HEK293 (cell line): ENCODE data around the gene TRMT13.

Experiments
- CTCF ChIA-PET: fragments of 350-600 bp; formaldehyde crosslinking; extraction: SDS; loops from one replicate; lab custom pipeline; 2021; ENCODE audit warnings: antibody characterized with exemption; lab: Yijun Ruan, JAX
- POLR2A ChIA-PET: fragments of 300-600 bp; formaldehyde crosslinking; extraction: SDS; loops from one replicate; lab custom pipeline; 2020; ENCODE audit warnings: antibody characterized with exemption, inconsistent platforms; lab: Yijun Ruan, JAX
- H3K27ac ChIP-seq: fragments of 200-500 bp; sonication (Bioruptor generic); 2 replicates; pipeline ENCODE4 v1.5.1; 2014; ENCODE audit warnings: low read depth, low read length, control low read depth, inconsistent platforms; ENCODE audit errors: extremely low read depth
- H3K36me3 ChIP-seq, 2 experiments: fragments of 200-500 bp in 1 of 2; sonication (Bioruptor generic) in 1 of 2; 1 replicate in 1 of 2; 2 replicates in 1 of 2; pipeline ENCODE4 v1.5.1; 2014 to 2017; ENCODE audit warnings: inconsistent platforms in 2 of 2, low read length in 2 of 2; ENCODE audit not compliant: control insufficient read depth in 2 of 2, insufficient read depth in 1 of 2
- H3K4me1 ChIP-seq: fragments of 200-500 bp; sonication (Bioruptor generic); 2 replicates; pipeline ENCODE4 v1.5.1; 2014; ENCODE audit warnings: mild to moderate bottlenecking, low read length, inconsistent platforms; ENCODE audit not compliant: control insufficient read depth, insufficient read depth
- H3K4me3 ChIP-seq: 2 replicates; pipeline ENCODE4 v1.5.1; 2011; ENCODE audit warnings: low read depth, mild to moderate bottlenecking, control low read depth, low read length, moderate library complexity
- H3K9me3 ChIP-seq: fragments of 200-500 bp; sonication (Bioruptor generic); 2 replicates; pipeline ENCODE4 v1.5.1; 2014; ENCODE audit warnings: low read depth, low read length, inconsistent platforms; ENCODE audit not compliant: control insufficient read depth, insufficient read depth
- FEZF1 ChIP-seq: fragments of 450-650 bp; formaldehyde crosslinking; IDR thresholded peaks from 2 replicates; pipeline ENCODE4 v1.5.1; 2016; ENCODE audit warnings: missing biosample characterization, missing genetic modification characterization
- GLIS1 ChIP-seq: fragments of 450-650 bp; formaldehyde crosslinking; IDR thresholded peaks from 2 replicates; pipeline ENCODE4 v1.5.1; 2016; ENCODE audit warnings: missing biosample characterization, missing genetic modification characterization
- GLIS2 ChIP-seq: fragments of 450-650 bp; formaldehyde crosslinking; IDR thresholded peaks from 2 replicates; pipeline ENCODE4 v1.5.1; 2016; ENCODE audit warnings: missing biosample characterization, missing genetic modification characterization
- IKZF3 ChIP-seq: fragments of 450-650 bp; IDR thresholded peaks from 2 replicates; pipeline ENCODE4 v1.5.0; 2018; ENCODE audit warnings: missing biosample characterization, mild to moderate bottlenecking, missing genetic modification characterization, moderate library complexity
- KLF8 ChIP-seq: fragments of 450-650 bp; formaldehyde crosslinking; IDR thresholded peaks from 2 replicates; pipeline ENCODE4 v1.5.1; 2016; ENCODE audit warnings: missing biosample characterization, missing genetic modification characterization
- MYNN ChIP-seq: fragments of 450-650 bp; formaldehyde crosslinking; IDR thresholded peaks from 2 replicates; pipeline ENCODE4 v1.5.1; 2016; ENCODE audit warnings: missing biosample characterization, missing genetic modification characterization, borderline replicate concordance
- OVOL3 ChIP-seq: fragments of 450-650 bp; formaldehyde crosslinking; IDR thresholded peaks from 2 replicates; pipeline ENCODE4 v1.5.1; 2016; ENCODE audit warnings: missing biosample characterization, missing genetic modification characterization
- SCRT1 ChIP-seq: fragments of 450-650 bp; formaldehyde crosslinking; IDR thresholded peaks from 2 replicates; pipeline ENCODE4 v1.5.1; 2016; ENCODE audit warnings: missing biosample characterization, missing genetic modification characterization, borderline replicate concordance
- ZBTB17 ChIP-seq: fragments of 450-650 bp; formaldehyde crosslinking; IDR thresholded peaks from 2 replicates; pipeline ENCODE4 v1.5.1; 2016; ENCODE audit warnings: missing biosample characterization, missing genetic modification characterization
- ZEB2 ChIP-seq: fragments of 450-650 bp; formaldehyde crosslinking; IDR thresholded peaks from 2 replicates; pipeline ENCODE4 v1.5.1; 2016; ENCODE audit warnings: missing biosample characterization, missing genetic modification characterization
- ZNF16 ChIP-seq: fragments of 450-650 bp; formaldehyde crosslinking; IDR thresholded peaks from 2 replicates; pipeline ENCODE4 v1.5.1; 2016; ENCODE audit warnings: low read depth, missing biosample characterization, missing genetic modification characterization
- ZNF184 ChIP-seq: fragments of 450-650 bp; IDR thresholded peaks from 2 replicates; pipeline ENCODE4 v1.5.1; 2018; ENCODE audit warnings: missing biosample characterization, mild to moderate bottlenecking, missing genetic modification characterization
- ZNF211 ChIP-seq: fragments of 450-650 bp; formaldehyde crosslinking; IDR thresholded peaks from 2 replicates; pipeline ENCODE4 v1.5.1; 2016; ENCODE audit warnings: low read depth, missing biosample characterization, missing genetic modification characterization
- ZNF266 ChIP-seq: fragments of 450-650 bp; formaldehyde crosslinking; IDR thresholded peaks from 2 replicates; pipeline ENCODE4 v1.5.1; 2016; ENCODE audit warnings: missing biosample characterization, missing genetic modification characterization, low read depth
- ZNF335 ChIP-seq: fragments of 450-650 bp; formaldehyde crosslinking; conservative IDR thresholded peaks from 2 replicates; pipeline ENCODE4 v1.5.1; 2016; ENCODE audit warnings: missing biosample characterization, missing genetic modification characterization
- ZNF350 ChIP-seq: fragments of 450-650 bp; formaldehyde crosslinking; IDR thresholded peaks from 2 replicates; pipeline ENCODE4 v1.5.0; 2017; ENCODE audit warnings: missing biosample characterization, mild to moderate bottlenecking, missing genetic modification characterization
- ZNF366 ChIP-seq: fragments of 450-650 bp; formaldehyde crosslinking; conservative IDR thresholded peaks from 2 replicates; pipeline ENCODE4 v1.5.1; 2016; ENCODE audit warnings: missing biosample characterization, missing genetic modification characterization
- ZNF423 ChIP-seq: fragments of 450-650 bp; formaldehyde crosslinking; IDR thresholded peaks from 2 replicates; pipeline ENCODE4 v1.5.1; 2016; ENCODE audit warnings: missing biosample characterization, missing genetic modification characterization
- ZNF514 ChIP-seq: fragments of 450-650 bp; formaldehyde crosslinking; IDR thresholded peaks from 2 replicates; pipeline ENCODE4 v1.5.1; 2016; ENCODE audit warnings: missing biosample characterization, missing genetic modification characterization
- ZNF596 ChIP-seq: fragments of 450-650 bp; IDR thresholded peaks from 2 replicates; pipeline ENCODE4 v1.5.0; 2018; ENCODE audit warnings: missing biosample characterization, mild to moderate bottlenecking, missing genetic modification characterization, moderate library complexity
- ZNF843 ChIP-seq: fragments of 450-650 bp; formaldehyde crosslinking; IDR thresholded peaks from 2 replicates; pipeline ENCODE4 v1.5.1; 2016; ENCODE audit warnings: missing biosample characterization, missing genetic modification characterization
- ZXDB ChIP-seq: fragments of 450-650 bp; formaldehyde crosslinking; IDR thresholded peaks from 2 replicates; pipeline ENCODE4 v1.5.1; 2016; ENCODE audit warnings: missing biosample characterization, missing genetic modification characterization
- TF ChIP-seq, protein P1 (sequence below): fragments of 450-650 bp; formaldehyde crosslinking; IDR thresholded peaks from 2 replicates; pipeline ENCODE4 v1.5.1; 2017; ENCODE audit warnings: missing biosample characterization, missing genetic modification characterization
- TF ChIP-seq, protein P2 (sequence below): fragments of 450-650 bp; IDR thresholded peaks from 2 replicates; pipeline ENCODE4 v1.5.1; 2018; ENCODE audit warnings: missing biosample characterization, mild to moderate bottlenecking, missing genetic modification characterization
- TF ChIP-seq, protein P3 (sequence below): fragments of 450-650 bp; formaldehyde crosslinking; IDR thresholded peaks from 2 replicates; pipeline ENCODE4 v1.5.1; 2016; ENCODE audit warnings: missing biosample characterization, missing genetic modification characterization
- TF ChIP-seq, protein P4 (sequence below): fragments of 450-650 bp; formaldehyde crosslinking; IDR thresholded peaks from 2 replicates; pipeline ENCODE4 v1.5.1; 2016; ENCODE audit warnings: missing biosample characterization, missing genetic modification characterization

TRMT13 gene

DNA sequence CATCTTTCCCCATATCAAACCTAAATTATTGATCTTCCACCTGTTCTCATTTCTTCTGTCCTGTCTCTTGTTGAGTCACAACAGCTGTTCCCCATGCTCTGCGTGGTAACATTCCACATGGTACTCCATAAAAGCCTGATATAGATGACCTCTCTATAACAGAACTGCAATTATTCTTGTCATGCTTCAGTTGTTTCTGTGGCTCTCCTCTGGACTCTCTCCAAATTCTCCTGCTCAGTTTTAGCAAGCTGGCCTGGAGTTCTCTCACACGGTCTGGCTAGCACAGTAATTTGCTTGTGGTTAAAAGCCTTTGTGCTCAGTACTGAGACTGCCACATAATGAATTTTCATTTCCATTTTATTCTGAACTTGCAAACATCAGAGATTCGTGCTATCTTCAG is 55.7 kb downstream of the TRMT13 start:
- Histone ChIP-seq H3K4me3 (no peak overlapping the region), H3K36me3 (peaks cover 0 to 3% of the 10 kb centered on the region in 2 experiments; a peak in 1 of 3 replicates), H3K27ac (no peak overlapping the region), H3K9me3 (no peaks in the 10 kb centered on the region), H3K4me1 (0 out of 2 replicates have a peak, but pooled peaks cover 5% of the 10 kb centered on the region)
- ChIA-PET CTCF (interaction anchor here (0.6 kb wide), 1 partner anchor 1166 kb away, joined by 3 read pairs; no protein-coding TSS in a partner anchor), POLR2A (no interaction called here)
- TF ChIP-seq ZNF350 (tag by site-specific recombination) (no peak), ZNF266 (no peak), ZNF423 (tag by site-specific recombination) (peak; percentile 39; the same call in 1 of the 2 replicates), ZNF335 (0 out of 2 replicates have a peak, but pooled peaks have one; percentile 14), ZNF843 (tag by site-specific recombination) (peak; percentile 52; the same call in 1 of the 2 replicates), ZNF514 (tag by site-specific recombination) (no peak), IKZF3 (0 out of 2 replicates have a peak, but pooled peaks have one; percentile 38), FEZF1 (peak; percentile 66), ZEB2 (tag by site-specific recombination) (0 out of 2 replicates have a peak, but pooled peaks have one; percentile 35), ZXDB (tag by site-specific recombination) (peak; percentile 30; the same call in 1 of the 2 replicates), GLIS1 (tag by site-specific recombination) (peak; percentile 56), ZNF16 (tag by site-specific recombination) (no peak), MYNN (peak; percentile 41; the same call in 1 of the 2 replicates), KLF8 (tag by site-specific recombination) (no peak), ZNF184 (tag by site-specific recombination) (no peak), GLIS2 (tag by site-specific recombination) (no peak), ZNF211 (no peak), SCRT1 (peak; percentile 79; the same call in 1 of the 2 replicates), ZNF366 (tag by site-specific recombination) (peak; percentile 32; the same call in 1 of the 2 replicates), ZNF596 (tag by site-specific recombination) (0 out of 2 replicates have a peak, but pooled peaks have one; percentile 37), OVOL3 (tag by site-specific recombination) (peak; percentile 69; the same call in 1 of the 2 replicates), ZBTB17 (tag by site-specific recombination) (peak; percentile 59; the same call in 1 of the 2 replicates)
- TF ChIP-seq, protein P1, sequence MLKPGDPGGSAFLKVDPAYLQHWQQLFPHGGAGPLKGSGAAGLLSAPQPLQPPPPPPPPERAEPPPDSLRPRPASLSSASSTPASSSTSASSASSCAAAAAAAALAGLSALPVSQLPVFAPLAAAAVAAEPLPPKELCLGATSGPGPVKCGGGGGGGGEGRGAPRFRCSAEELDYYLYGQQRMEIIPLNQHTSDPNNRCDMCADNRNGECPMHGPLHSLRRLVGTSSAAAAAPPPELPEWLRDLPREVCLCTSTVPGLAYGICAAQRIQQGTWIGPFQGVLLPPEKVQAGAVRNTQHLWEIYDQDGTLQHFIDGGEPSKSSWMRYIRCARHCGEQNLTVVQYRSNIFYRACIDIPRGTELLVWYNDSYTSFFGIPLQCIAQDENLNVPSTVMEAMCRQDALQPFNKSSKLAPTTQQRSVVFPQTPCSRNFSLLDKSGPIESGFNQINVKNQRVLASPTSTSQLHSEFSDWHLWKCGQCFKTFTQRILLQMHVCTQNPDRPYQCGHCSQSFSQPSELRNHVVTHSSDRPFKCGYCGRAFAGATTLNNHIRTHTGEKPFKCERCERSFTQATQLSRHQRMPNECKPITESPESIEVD (tag by site-specific recombination): peak; percentile 81
- TF ChIP-seq, protein P2, sequence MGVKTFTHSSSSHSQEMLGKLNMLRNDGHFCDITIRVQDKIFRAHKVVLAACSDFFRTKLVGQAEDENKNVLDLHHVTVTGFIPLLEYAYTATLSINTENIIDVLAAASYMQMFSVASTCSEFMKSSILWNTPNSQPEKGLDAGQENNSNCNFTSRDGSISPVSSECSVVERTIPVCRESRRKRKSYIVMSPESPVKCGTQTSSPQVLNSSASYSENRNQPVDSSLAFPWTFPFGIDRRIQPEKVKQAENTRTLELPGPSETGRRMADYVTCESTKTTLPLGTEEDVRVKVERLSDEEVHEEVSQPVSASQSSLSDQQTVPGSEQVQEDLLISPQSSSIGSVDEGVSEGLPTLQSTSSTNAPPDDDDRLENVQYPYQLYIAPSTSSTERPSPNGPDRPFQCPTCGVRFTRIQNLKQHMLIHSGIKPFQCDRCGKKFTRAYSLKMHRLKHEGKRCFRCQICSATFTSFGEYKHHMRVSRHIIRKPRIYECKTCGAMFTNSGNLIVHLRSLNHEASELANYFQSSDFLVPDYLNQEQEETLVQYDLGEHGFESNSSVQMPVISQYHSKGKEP (tag by site-specific recombination): peak; percentile 88
- TF ChIP-seq, protein P3, sequence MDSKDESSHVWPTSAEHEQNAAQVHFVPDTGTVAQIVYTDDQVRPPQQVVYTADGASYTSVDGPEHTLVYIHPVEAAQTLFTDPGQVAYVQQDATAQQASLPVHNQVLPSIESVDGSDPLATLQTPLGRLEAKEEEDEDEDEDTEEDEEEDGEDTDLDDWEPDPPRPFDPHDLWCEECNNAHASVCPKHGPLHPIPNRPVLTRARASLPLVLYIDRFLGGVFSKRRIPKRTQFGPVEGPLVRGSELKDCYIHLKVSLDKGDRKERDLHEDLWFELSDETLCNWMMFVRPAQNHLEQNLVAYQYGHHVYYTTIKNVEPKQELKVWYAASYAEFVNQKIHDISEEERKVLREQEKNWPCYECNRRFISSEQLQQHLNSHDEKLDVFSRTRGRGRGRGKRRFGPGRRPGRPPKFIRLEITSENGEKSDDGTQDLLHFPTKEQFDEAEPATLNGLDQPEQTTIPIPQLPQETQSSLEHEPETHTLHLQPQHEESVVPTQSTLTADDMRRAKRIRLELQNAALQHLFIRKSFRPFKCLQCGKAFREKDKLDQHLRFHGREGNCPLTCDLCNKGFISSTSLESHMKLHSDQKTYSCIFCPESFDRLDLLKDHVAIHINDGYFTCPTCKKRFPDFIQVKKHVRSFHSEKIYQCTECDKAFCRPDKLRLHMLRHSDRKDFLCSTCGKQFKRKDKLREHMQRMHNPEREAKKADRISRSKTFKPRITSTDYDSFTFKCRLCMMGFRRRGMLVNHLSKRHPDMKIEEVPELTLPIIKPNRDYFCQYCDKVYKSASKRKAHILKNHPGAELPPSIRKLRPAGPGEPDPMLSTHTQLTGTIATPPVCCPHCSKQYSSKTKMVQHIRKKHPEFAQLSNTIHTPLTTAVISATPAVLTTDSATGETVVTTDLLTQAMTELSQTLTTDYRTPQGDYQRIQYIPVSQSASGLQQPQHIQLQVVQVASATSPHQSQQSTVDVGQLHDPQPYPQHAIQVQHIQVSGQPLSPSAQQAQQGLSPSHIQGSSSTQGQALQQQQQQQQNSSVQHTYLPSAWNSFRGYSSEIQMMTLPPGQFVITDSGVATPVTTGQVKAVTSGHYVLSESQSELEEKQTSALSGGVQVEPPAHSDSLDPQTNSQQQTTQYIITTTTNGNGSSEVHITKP: 0 out of 2 replicates have a peak, but pooled peaks have one; percentile 33
- TF ChIP-seq, protein P4, sequence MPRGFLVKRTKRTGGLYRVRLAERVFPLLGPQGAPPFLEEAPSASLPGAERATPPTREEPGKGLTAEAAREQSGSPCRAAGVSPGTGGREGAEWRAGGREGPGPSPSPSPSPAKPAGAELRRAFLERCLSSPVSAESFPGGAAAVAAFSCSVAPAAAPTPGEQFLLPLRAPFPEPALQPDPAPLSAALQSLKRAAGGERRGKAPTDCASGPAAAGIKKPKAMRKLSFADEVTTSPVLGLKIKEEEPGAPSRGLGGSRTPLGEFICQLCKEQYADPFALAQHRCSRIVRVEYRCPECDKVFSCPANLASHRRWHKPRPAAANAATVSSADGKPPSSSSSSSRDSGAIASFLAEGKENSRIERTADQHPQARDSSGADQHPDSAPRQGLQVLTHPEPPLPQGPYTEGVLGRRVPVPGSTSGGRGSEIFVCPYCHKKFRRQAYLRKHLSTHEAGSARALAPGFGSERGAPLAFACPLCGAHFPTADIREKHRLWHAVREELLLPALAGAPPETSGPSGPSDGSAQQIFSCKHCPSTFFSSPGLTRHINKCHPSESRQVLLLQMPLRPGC: peak; percentile 62
